ENCODE measurements around the gene HAPSTR1.

DNA sequence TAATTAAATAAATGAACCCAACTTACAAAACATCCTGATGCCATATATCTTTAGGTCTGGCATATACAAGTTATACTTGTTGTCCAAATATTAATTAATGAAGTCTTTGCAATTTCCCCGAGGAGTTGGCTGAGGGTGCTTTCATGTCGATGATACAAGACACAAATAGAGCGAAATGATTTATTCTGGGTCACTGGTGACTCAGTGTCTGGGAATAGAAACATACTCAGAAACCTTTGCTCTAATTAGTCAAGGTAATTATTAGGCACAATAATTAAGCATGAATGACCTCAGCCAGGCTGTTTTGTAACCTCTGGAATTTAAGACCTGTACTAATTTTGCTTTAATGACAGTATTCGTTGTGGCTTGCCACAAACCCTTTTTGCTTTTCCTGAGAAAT, 37.0 kb upstream of the HAPSTR1 start:
- no peak for TF ChIP-seq YY1 (IDR thresholded peaks at IDR 0.05)
- TF ChIP-seq RAD21 (IDR thresholded peaks at IDR 0.05): no peak
- TF ChIP-seq, protein P1, sequence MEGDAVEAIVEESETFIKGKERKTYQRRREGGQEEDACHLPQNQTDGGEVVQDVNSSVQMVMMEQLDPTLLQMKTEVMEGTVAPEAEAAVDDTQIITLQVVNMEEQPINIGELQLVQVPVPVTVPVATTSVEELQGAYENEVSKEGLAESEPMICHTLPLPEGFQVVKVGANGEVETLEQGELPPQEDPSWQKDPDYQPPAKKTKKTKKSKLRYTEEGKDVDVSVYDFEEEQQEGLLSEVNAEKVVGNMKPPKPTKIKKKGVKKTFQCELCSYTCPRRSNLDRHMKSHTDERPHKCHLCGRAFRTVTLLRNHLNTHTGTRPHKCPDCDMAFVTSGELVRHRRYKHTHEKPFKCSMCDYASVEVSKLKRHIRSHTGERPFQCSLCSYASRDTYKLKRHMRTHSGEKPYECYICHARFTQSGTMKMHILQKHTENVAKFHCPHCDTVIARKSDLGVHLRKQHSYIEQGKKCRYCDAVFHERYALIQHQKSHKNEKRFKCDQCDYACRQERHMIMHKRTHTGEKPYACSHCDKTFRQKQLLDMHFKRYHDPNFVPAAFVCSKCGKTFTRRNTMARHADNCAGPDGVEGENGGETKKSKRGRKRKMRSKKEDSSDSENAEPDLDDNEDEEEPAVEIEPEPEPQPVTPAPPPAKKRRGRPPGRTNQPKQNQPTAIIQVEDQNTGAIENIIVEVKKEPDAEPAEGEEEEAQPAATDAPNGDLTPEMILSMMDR (IDR thresholded peaks at IDR 0.05; ENCODE audit: low read depth, low read length, missing input control): no peak
- TF ChIP-seq EGR1 (IDR thresholded peaks at IDR 0.05; ENCODE audit: low read depth in 2 of 2): no peak
- TF ChIP-seq JUND (IDR thresholded peaks at IDR 0.05): no peak

Measured in liver (tissue), 3 donors.